ENCODE data around the gene DNASE1L1.

DNA sequence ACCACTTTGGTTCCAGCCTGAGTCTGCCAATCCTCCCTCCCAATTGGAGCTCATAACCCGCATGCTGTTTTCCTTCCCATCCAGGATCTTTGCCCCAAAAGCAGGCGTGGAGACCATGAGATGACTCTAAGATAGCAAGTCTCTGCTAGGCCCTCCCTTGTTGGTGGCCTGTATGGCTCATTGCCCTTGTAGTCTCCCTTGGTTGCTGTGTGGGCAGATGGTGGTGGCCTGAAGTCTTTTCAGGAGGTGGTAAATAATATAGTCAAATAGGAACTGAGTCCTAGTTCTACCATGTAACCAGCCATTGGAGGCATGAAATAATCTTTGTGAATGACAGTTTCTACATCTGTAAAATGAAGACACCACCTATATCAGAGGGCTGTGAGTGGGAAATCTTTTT is 20.7 kb upstream of the DNASE1L1 start:
- TF ChIP-seq, protein P1, sequence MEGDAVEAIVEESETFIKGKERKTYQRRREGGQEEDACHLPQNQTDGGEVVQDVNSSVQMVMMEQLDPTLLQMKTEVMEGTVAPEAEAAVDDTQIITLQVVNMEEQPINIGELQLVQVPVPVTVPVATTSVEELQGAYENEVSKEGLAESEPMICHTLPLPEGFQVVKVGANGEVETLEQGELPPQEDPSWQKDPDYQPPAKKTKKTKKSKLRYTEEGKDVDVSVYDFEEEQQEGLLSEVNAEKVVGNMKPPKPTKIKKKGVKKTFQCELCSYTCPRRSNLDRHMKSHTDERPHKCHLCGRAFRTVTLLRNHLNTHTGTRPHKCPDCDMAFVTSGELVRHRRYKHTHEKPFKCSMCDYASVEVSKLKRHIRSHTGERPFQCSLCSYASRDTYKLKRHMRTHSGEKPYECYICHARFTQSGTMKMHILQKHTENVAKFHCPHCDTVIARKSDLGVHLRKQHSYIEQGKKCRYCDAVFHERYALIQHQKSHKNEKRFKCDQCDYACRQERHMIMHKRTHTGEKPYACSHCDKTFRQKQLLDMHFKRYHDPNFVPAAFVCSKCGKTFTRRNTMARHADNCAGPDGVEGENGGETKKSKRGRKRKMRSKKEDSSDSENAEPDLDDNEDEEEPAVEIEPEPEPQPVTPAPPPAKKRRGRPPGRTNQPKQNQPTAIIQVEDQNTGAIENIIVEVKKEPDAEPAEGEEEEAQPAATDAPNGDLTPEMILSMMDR (IDR thresholded peaks at IDR 0.05): no peak
- no peak for TF ChIP-seq EZH2 (IDR thresholded peaks at IDR 0.05)
